Thoracic aorta (tissue), 2 donors: Measurements from ENCODE around the gene LHPP. TPM values are rescaled to one million over a fixed set of nuclear protein-coding genes. Genes with fewer than 3 reads are reported as not detected.

Experiments used
- ATAC-seq: fragments of 150-250 bp; one replicate; pipeline ENCODE4 v1.8.0; 2017; ENCODE audit warnings: low read depth; ENCODE audit not compliant: insufficient number of reproducible peaks, low FRiP score
- DNase-seq: peaks from one replicate; pipeline ENCODE4 v3.0.0-alpha.2; 2020; ENCODE audit warnings: low spot score
- H3K27ac ChIP-seq, 2 donors: fragments of 200-600 bp; sonication (generic); 1 replicate in 1 of 2; 2 replicates in 1 of 2; pipeline ENCODE4 v1.5.1; 2016; ENCODE audit warnings: mild to moderate bottlenecking in 2 of 2, moderate library complexity in 2 of 2
- H3K27me3 ChIP-seq: fragments of 200-600 bp; sonication (generic); replicated peaks from 2 replicates; pipeline ENCODE4 v1.6.0; 2016; ENCODE audit warnings: mild to moderate bottlenecking; ENCODE audit not compliant: insufficient read depth
- H3K36me3 ChIP-seq: fragments of 200-600 bp; sonication (generic); one replicate; pipeline ENCODE4 v1.5.1; 2016
- H3K4me1 ChIP-seq, 2 donors: fragments of 200-600 bp; sonication (generic); 1 replicate in 1 of 2; 2 replicates in 1 of 2; pipeline versions ENCODE4 v1.5.1 to v1.6.0; 2016; ENCODE audit warnings: low read depth in 2 of 2, mild to moderate bottlenecking in 1 of 2; ENCODE audit not compliant: control insufficient read depth in 1 of 2
- H3K4me3 ChIP-seq: fragments of 200-600 bp; sonication (generic); 2 replicates; pipeline ENCODE4 v1.5.1; 2016; ENCODE audit warnings: mild to moderate bottlenecking
- H3K9me3 ChIP-seq: fragments of 200-600 bp; sonication (generic); 2 replicates; pipeline ENCODE4 v1.5.1; 2016
- CTCF ChIP-seq: fragments of 200-600 bp; sonication (generic); IDR thresholded peaks from one replicate; pipeline ENCODE4 v1.5.1; 2019; ENCODE audit warnings: antibody characterized with exemption
- total RNA-seq, 2 donors: library from RNA; depleted of rRNA; stranded (reverse); fragments of >200 nt; gene quantifications; one replicate each; pipeline versions ENCODE4 v1.1.0 to v1.2.3, GENCODE V29; 2016

The LHPP gene
- total RNA-seq, 2 donors from 2014 or later = 7.2 to 24.1 TPM

GRCh38 chr10:124423813-124424212 lies 37.8 kb upstream of the LHPP start:
- H3K4me1 ChIP-seq = peaks cover 0 to 4% of the 10 kb centered on the region in 2 donors
- H3K4me3 ChIP-seq = no peak overlapping the region

GRCh38 chr10:124425227-124425962 lies 36.2 kb upstream of the LHPP start:
- ATAC-seq = no peak
- TF ChIP-seq CTCF = no peak
- H3K36me3 ChIP-seq = no peaks in the 10 kb centered on the region
- no peak overlapping the region for H3K27ac ChIP-seq
- H3K4me3 ChIP-seq = no peak overlapping the region
- no peaks in the 10 kb centered on the region for H3K4me1 ChIP-seq
- no peak for DNase-seq
- H3K27me3 ChIP-seq = no peaks in the 10 kb centered on the region
- H3K9me3 ChIP-seq = no peaks in the 10 kb centered on the region

More at GRCh38 chr10:124423813-124424212, 37.8 kb upstream of the LHPP start:
- no peak overlapping the region for H3K27ac ChIP-seq
- H3K27me3 ChIP-seq = no peaks in the 10 kb centered on the region
- H3K9me3 ChIP-seq = no peaks in the 10 kb centered on the region
- ATAC-seq (no peak), DNase-seq (no peak)
- no peak for TF ChIP-seq CTCF
- H3K36me3 ChIP-seq = no peaks in the 10 kb centered on the region

GRCh38 chr10:124428207-124428777 lies 33.3 kb upstream of the LHPP start:
- ATAC-seq (no peak), DNase-seq (no peak)
- TF ChIP-seq CTCF = no peak
- Histone ChIP-seq H3K4me3 (no peak overlapping the region), H3K4me1 (no peaks in the 10 kb centered on the region), H3K27me3 (no peaks in the 10 kb centered on the region), H3K27ac (no peak overlapping the region), H3K9me3 (no peaks in the 10 kb centered on the region), H3K36me3 (no peaks in the 10 kb centered on the region)

- no peak overlapping the region for H3K4me3 ChIP-seq
- no peaks in the 10 kb centered on the region for H3K4me1 ChIP-seq
- DNase-seq = no peak
- H3K36me3 ChIP-seq = no peaks in the 10 kb centered on the region
- no peak for TF ChIP-seq CTCF
- no peaks in the 10 kb centered on the region for H3K27me3 ChIP-seq
- H3K9me3 ChIP-seq = no peaks in the 10 kb centered on the region
- no peak for ATAC-seq
- H3K27ac ChIP-seq = no peak overlapping the region
Measured at GRCh38 chr10:124429576-124429975, 32.0 kb upstream of the LHPP start.

- no peaks in the 10 kb centered on the region for H3K36me3 ChIP-seq
- DNase-seq (no peak), ATAC-seq (no peak)
- H3K9me3 ChIP-seq = no peaks in the 10 kb centered on the region
- H3K27ac ChIP-seq = no peak overlapping the region
- H3K4me3 ChIP-seq = no peak overlapping the region
- TF ChIP-seq CTCF = no peak
- H3K4me1 ChIP-seq = no peaks in the 10 kb centered on the region
- no peaks in the 10 kb centered on the region for H3K27me3 ChIP-seq
Measured at GRCh38 chr10:124430077-124430476, 31.5 kb upstream of the LHPP start.
